ENCODE results near the gene SEPTIN1.
"Not testable (repeated sequence)": the region's sequence is repeated elsewhere in the genome, so short reads cannot be mapped to it uniquely, and the experiment has no call there.

Gene SEPTIN1

GRCh38 chr16:30349675-30350074 is 32.7 kb downstream of the SEPTIN1 start:
- ATAC-seq, result peak; percentile 55
- Mint-ChIP-seq H3K27ac (peak overlapping the region; percentile 82), H3K27me3 (no peaks in the 10 kb centered on the region), H3K4me3 (peak overlapping the region; percentile 32), H3K9me3 (no peaks in the 10 kb centered on the region), H3K36me3 (peaks cover 54% of the 10 kb centered on the region), H3K4me1 (peaks cover 57% of the 10 kb centered on the region)

- Mint-ChIP-seq H3K27me3 (no peaks in the 10 kb centered on the region), H3K36me3 (peaks cover 46% of the 10 kb centered on the region), H3K4me1 (peaks cover 49% of the 10 kb centered on the region), H3K9me3 (no peaks in the 10 kb centered on the region), H3K4me3 (no peak overlapping the region), H3K27ac (peak overlapping the region; percentile 82)
- no peak for ATAC-seq
Observed at GRCh38 chr16:30348929-30349328, 33.4 kb downstream of the SEPTIN1 start.

DNA sequence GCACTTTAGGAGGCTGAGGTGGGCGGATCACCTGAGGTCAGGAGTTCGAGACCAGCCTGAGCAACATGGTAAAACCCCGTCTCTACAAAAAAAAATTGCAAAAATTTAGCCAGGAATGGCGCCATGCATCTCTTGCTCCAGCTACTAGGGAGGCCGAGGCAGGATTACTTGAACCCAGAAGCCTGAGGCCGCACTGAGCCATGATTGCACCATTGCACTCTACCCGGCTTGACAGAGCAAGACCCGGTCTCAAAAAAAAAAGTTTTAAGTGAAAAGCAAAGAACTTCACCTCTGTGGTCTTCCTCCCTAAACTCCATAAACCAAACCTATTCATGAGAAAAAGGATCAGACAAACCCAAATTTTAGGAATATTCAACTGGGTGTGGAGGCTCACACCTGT is 34.2 kb downstream of the SEPTIN1 start:
- ATAC-seq, result no peak
- Mint-ChIP-seq H3K27ac (no peak overlapping the region), H3K36me3 (peaks cover 38% of the 10 kb centered on the region), H3K4me3 (no peak overlapping the region), H3K9me3 (no peaks in the 10 kb centered on the region), H3K27me3 (no peaks in the 10 kb centered on the region), H3K4me1 (peaks cover 41% of the 10 kb centered on the region)

- H3K27ac Mint-ChIP-seq, result no peak overlapping the region
- no peak for ATAC-seq
- no peaks in the 10 kb centered on the region for H3K27me3 Mint-ChIP-seq
- peaks cover 26% of the 10 kb centered on the region for H3K4me1 Mint-ChIP-seq
- no peaks in the 10 kb centered on the region for H3K9me3 Mint-ChIP-seq
- no peak overlapping the region for H3K4me3 Mint-ChIP-seq
- H3K36me3 Mint-ChIP-seq, result peaks cover 20% of the 10 kb centered on the region
Observed at GRCh38 chr16:30346286-30346685, 36.1 kb downstream of the SEPTIN1 start.

GRCh38 chr16:30343491-30343820 is 38.9 kb downstream of the SEPTIN1 start:
- ATAC-seq, H3K4me1 Mint-ChIP-seq, H3K27me3 Mint-ChIP-seq, H3K4me3 Mint-ChIP-seq, H3K9me3 Mint-ChIP-seq, H3K36me3 Mint-ChIP-seq, H3K27ac Mint-ChIP-seq: not testable (repeated sequence)

- H3K9me3 Mint-ChIP-seq, result no peaks in the 10 kb centered on the region
- H3K4me1 Mint-ChIP-seq, result peaks cover 5% of the 10 kb centered on the region
- no peak overlapping the region for H3K4me3 Mint-ChIP-seq
- H3K27me3 Mint-ChIP-seq, result no peaks in the 10 kb centered on the region
- no peaks in the 10 kb centered on the region for H3K36me3 Mint-ChIP-seq
- no peak overlapping the region for H3K27ac Mint-ChIP-seq
- ATAC-seq, result no peak
Observed at GRCh38 chr16:30342751-30343490, 39.4 kb downstream of the SEPTIN1 start.

DNA sequence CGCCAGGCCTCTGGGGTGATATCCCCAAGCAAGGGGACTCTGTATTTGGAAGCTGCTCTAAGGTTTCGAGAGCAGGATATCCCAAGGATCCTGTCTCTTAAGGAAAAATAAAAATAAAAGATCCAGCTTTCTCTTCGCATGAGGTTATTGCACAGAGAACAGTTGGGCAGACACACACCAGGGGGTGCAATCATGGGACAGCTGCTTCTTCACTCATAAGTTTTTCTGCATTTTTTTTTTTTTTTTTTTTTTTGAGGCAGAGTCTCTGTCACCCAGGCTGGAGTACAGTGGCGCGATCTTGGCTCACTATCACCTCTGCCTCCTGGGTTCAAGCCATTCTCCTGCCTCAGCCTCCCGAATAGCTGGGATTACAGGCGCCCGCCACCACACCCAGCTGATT is 40.4 kb downstream of the SEPTIN1 start:
- H3K4me3 Mint-ChIP-seq, H3K36me3 Mint-ChIP-seq, ATAC-seq, H3K27ac Mint-ChIP-seq, H3K9me3 Mint-ChIP-seq, H3K27me3 Mint-ChIP-seq: not testable (repeated sequence)
- peaks cover 15% of the 10 kb centered on the region for H3K4me1 Mint-ChIP-seq

- Mint-ChIP-seq H3K4me1 (peaks cover 25% of the 10 kb centered on the region), H3K36me3 (no peaks in the 10 kb centered on the region), H3K27me3 (no peaks in the 10 kb centered on the region), H3K4me3 (no peak overlapping the region), H3K27ac (no peak overlapping the region), H3K9me3 (no peaks in the 10 kb centered on the region)
- ATAC-seq, result no peak
Observed at GRCh38 chr16:30340621-30341020, 41.7 kb downstream of the SEPTIN1 start.

DNA sequence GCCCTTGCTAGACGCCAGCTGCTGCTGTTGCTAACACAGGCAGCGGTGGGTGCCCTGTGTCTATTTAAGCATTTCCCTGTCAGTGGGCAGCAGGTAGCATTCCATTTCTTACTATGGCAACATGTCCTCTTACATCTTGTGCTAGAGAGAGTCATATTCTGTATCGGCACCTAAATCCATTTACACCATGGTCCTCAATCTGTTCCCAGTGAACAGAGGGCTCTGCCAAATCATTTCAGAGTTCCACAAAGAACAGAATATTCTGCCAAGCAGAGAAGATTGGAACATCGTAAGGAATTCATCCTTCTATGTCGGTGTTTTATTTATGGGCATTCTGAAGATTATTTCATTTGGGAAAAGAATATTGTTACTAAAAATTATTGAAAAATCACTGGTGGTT is 43.6 kb downstream of the SEPTIN1 start:
- H3K4me1 Mint-ChIP-seq, result peaks cover 29% of the 10 kb centered on the region
- not testable (repeated sequence) for H3K27me3 Mint-ChIP-seq, H3K27ac Mint-ChIP-seq, ATAC-seq, H3K36me3 Mint-ChIP-seq, H3K4me3 Mint-ChIP-seq, H3K9me3 Mint-ChIP-seq

- not testable (repeated sequence) for ATAC-seq, H3K27me3 Mint-ChIP-seq, H3K36me3 Mint-ChIP-seq, H3K9me3 Mint-ChIP-seq, H3K4me3 Mint-ChIP-seq
- peak overlapping the region; percentile 13 for H3K27ac Mint-ChIP-seq
- peaks cover 29% of the 10 kb centered on the region for H3K4me1 Mint-ChIP-seq
Observed at GRCh38 chr16:30337964-30338357, 44.4 kb downstream of the SEPTIN1 start.

GRCh38 chr16:30335598-30336474 is 46.5 kb downstream of the SEPTIN1 start:
- Mint-ChIP-seq H3K27me3 (no peaks in the 10 kb centered on the region), H3K27ac (peak overlapping the region; percentile 80), H3K36me3 (no peaks in the 10 kb centered on the region), H3K4me1 (peaks cover 37% of the 10 kb centered on the region), H3K4me3 (peak overlapping the region; percentile 93), H3K9me3 (no peaks in the 10 kb centered on the region)
- ATAC-seq, result peak; percentile 28

GRCh38 chr16:30335028-30335597 is 47.2 kb downstream of the SEPTIN1 start:
- peaks cover 37% of the 10 kb centered on the region for H3K4me1 Mint-ChIP-seq
- not testable (repeated sequence) for H3K9me3 Mint-ChIP-seq, H3K27me3 Mint-ChIP-seq, H3K36me3 Mint-ChIP-seq
- peak; percentile 91 for ATAC-seq
- peak overlapping the region; percentile 80 for H3K27ac Mint-ChIP-seq
- H3K4me3 Mint-ChIP-seq, result peak overlapping the region; percentile 93

DNA sequence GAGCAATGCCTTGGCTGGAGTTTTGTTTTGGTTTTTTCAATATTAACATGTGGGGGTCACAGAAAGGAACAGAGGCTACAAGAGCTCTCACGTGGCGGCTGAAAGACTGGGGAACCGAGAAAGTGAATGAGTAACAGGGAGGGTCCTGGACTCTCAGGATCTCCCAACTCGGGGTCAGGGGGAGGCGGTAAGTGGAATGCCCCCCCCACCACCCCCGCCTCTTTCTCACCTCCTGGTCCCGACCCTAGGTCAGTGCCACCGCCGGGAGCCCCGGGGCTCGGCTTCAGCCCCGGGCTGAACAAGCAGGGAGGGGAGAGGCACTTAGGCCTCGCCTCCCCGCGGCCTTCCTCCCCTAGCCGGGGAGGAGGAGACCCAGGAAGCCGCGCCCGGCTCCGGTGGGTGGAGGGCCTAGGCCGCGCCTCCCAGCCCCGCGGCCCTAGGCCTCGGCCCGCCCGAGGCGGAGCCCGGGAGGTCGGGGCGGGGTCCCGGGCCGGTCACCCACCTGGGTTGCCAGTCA is 47.8 kb downstream of the SEPTIN1 start:
- not testable (repeated sequence) for H3K9me3 Mint-ChIP-seq, H3K27me3 Mint-ChIP-seq, H3K36me3 Mint-ChIP-seq
- ATAC-seq, result peak; percentile 96
- H3K4me3 Mint-ChIP-seq, result peak overlapping the region; percentile 93
- peaks cover 43% of the 10 kb centered on the region for H3K4me1 Mint-ChIP-seq
- peak overlapping the region; percentile 80 for H3K27ac Mint-ChIP-seq

Measured in stimulated activated memory B cell treated with anti-CD40 and anti-IgM and Interleukin-4, amounts not matched to agents 10 μg/mL and 1 μg/mL and 100 μg/mL, for 72 hours (primary cell).